K562 (cell line): ENCODE measurements around the gene ETFBKMT.

ENCODE experiments used
- EP300 ChIP-seq: IDR thresholded peaks from 2 replicates; pipeline ENCODE4 v1.6.1; 2012; ENCODE audit warnings: low read length, improper control_type of control experiment
- MYC ChIP-seq, 2 experiments: fragments of 250-450 bp in 1 of 2; sonication (Bioruptor Pico) in 1 of 2; IDR thresholded peaks; 2 replicates each; pipeline versions ENCODE4 v1.5.1 to v1.6.1; 2012 to 2021; ENCODE audit warnings: low read depth in 2 of 2, borderline replicate concordance in 1 of 2, improper control_type of control experiment in 1 of 2, low read length in 1 of 2, mild to moderate bottlenecking in 1 of 2, moderate library complexity in 1 of 2
- NUFIP1 ChIP-seq: fragments of 450-650 bp; IDR thresholded peaks from 2 replicates; pipeline ENCODE4 v1.6.1; 2018; ENCODE audit not compliant: partially characterized antibody
- POLR2A ChIP-seq: fragments of 450-650 bp; conservative IDR thresholded peaks from 2 replicates; pipeline ENCODE4 v1.6.1; 2016
- SAFB ChIP-seq: fragments of 200-400 bp; formaldehyde crosslinking; IDR thresholded peaks from 2 replicates; pipeline ENCODE4 v1.6.1; 2017; ENCODE audit warnings: low read depth, low read length, borderline replicate concordance
- SPI1 ChIP-seq: IDR thresholded peaks from 2 replicates; pipeline ENCODE4 v1.6.1; 2011; ENCODE audit warnings: low read depth, low read length, control low read depth, borderline replicate concordance
- TF ChIP-seq, protein P1 (sequence below): fragments of 450-650 bp; conservative IDR thresholded peaks from 2 replicates; pipeline ENCODE4 v1.6.1; 2016; ENCODE audit warnings: missing genetic modification characterization, low read depth, mild to moderate bottlenecking, control low read depth, missing compliant biosample characterization
- TF ChIP-seq, protein P2 (sequence below), 3 experiments: IDR thresholded peaks in 2 of 3; conservative IDR thresholded peaks in 1 of 3; 2 replicates each; pipeline ENCODE4 v1.5.1; 2011 to 2012; ENCODE audit warnings: low read length in 3 of 3, mild to moderate bottlenecking in 3 of 3, control low read depth in 2 of 3, improper control_type of control experiment in 1 of 3, inconsistent platforms in 1 of 3, low read depth in 1 of 3, mixed read lengths in 1 of 3, moderate library complexity in 1 of 3; ENCODE audit not compliant: insufficient read depth in 2 of 3
- TF ChIP-seq, protein P3 (sequence below): fragments of 250-450 bp; sonication (Bioruptor Pico); IDR thresholded peaks from 2 replicates; pipeline ENCODE4 v1.8.0; 2022; ENCODE audit warnings: inconsistent platforms

DNA sequence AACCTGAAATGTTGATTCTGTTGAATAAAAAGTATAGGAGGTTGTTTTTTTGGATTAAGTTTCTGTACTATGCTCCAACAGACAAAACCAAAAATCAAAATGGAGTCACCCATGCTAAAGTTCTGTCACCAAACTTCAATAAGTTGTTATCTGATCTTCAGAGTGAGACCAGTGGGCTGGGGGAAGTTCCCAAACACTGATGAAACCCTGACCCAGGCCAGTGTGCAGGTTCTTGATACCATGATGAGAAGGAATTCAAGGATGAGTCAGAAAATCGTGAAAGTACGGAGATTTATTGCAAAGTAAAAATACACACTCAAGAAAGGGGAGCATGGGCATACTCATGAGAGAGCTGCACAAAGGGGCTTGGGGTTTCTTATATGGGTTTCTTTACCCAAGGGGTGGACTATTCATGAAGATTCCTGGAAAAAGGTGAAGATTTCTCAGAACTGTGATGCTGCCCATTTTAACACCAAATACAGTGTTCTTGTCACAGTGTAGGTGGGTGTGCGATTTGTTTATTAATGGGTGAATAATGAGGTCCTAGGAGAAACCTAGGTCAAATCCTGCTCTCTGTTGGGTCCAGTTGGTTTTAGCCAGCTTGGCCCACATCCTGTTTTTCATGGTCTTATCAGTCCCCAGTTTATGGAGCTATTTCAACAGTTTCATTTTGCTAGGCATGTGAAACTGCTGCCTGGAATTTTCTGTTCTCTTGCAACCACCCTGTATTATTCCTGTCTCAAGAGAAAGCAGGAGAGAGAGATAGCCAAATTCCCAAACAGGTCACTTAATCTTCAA is 41.1 kb upstream of the ETFBKMT start:
- TF ChIP-seq NUFIP1, result peak; percentile 33
- TF ChIP-seq EP300, result no peak; the same call in none of the 2 replicates
- TF ChIP-seq, protein P1, sequence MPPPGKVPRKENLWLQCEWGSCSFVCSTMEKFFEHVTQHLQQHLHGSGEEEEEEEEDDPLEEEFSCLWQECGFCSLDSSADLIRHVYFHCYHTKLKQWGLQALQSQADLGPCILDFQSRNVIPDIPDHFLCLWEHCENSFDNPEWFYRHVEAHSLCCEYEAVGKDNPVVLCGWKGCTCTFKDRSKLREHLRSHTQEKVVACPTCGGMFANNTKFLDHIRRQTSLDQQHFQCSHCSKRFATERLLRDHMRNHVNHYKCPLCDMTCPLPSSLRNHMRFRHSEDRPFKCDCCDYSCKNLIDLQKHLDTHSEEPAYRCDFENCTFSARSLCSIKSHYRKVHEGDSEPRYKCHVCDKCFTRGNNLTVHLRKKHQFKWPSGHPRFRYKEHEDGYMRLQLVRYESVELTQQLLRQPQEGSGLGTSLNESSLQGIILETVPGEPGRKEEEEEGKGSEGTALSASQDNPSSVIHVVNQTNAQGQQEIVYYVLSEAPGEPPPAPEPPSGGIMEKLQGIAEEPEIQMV (tag), result peak; percentile 99
- no peak for TF ChIP-seq SAFB
- no peak for TF ChIP-seq POLR2A
- TF ChIP-seq, protein P2, sequence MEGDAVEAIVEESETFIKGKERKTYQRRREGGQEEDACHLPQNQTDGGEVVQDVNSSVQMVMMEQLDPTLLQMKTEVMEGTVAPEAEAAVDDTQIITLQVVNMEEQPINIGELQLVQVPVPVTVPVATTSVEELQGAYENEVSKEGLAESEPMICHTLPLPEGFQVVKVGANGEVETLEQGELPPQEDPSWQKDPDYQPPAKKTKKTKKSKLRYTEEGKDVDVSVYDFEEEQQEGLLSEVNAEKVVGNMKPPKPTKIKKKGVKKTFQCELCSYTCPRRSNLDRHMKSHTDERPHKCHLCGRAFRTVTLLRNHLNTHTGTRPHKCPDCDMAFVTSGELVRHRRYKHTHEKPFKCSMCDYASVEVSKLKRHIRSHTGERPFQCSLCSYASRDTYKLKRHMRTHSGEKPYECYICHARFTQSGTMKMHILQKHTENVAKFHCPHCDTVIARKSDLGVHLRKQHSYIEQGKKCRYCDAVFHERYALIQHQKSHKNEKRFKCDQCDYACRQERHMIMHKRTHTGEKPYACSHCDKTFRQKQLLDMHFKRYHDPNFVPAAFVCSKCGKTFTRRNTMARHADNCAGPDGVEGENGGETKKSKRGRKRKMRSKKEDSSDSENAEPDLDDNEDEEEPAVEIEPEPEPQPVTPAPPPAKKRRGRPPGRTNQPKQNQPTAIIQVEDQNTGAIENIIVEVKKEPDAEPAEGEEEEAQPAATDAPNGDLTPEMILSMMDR (IDR thresholded peaks at IDR 0.05 in 2 of 3, conservative IDR thresholded peaks at IDR 0.05 in 1 of 3; ENCODE audit: insufficient read depth in 2 of 3, low read depth in 1 of 3, low read length in 3 of 3), result no peak
- peak; percentile 44; the same call in 1 of the 2 replicates for TF ChIP-seq SPI1
- no peak for TF ChIP-seq MYC (IDR thresholded peaks at IDR 0.05; ENCODE audit: low read depth, low read length)
- peak; percentile 82 for TF ChIP-seq MYC (CRISPR knock-in tag; IDR thresholded peaks at IDR 0.05; ENCODE audit: borderline replicate concordance, low read depth)
- TF ChIP-seq, protein P3, sequence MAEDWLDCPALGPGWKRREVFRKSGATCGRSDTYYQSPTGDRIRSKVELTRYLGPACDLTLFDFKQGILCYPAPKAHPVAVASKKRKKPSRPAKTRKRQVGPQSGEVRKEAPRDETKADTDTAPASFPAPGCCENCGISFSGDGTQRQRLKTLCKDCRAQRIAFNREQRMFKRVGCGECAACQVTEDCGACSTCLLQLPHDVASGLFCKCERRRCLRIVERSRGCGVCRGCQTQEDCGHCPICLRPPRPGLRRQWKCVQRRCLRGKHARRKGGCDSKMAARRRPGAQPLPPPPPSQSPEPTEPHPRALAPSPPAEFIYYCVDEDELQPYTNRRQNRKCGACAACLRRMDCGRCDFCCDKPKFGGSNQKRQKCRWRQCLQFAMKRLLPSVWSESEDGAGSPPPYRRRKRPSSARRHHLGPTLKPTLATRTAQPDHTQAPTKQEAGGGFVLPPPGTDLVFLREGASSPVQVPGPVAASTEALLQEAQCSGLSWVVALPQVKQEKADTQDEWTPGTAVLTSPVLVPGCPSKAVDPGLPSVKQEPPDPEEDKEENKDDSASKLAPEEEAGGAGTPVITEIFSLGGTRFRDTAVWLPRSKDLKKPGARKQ (CRISPR knock-in tag), result no peak
